ENCODE results near the gene STXBP6. TPM values are rescaled to one million over a fixed set of nuclear protein-coding genes. Genes with fewer than 3 reads are reported as not detected.

The STXBP6 gene
- total and polyA plus RNA-seq, 2 experiments from 2014 or later, result 19.7 to 29.0 TPM

- Mint-ChIP-seq H3K4me3 (no peak overlapping the region), H3K27ac (no peak overlapping the region), H3K27me3 (ENCODE audit: insufficient read depth, low read depth, poor library complexity) (no peaks in the 10 kb centered on the region), H3K36me3 (ENCODE audit: low read depth) (no peaks in the 10 kb centered on the region), H3K9me3 (no peaks in the 10 kb centered on the region), H3K4me1 (no peaks in the 10 kb centered on the region)
- H3K27ac ChIP-seq (ENCODE audit: low read depth), result no peak overlapping the region
- H3K27me3 ChIP-seq (ENCODE audit: insufficient read depth), result no peaks in the 10 kb centered on the region
- DNase-seq (ENCODE audit: low spot score) (no peak), ATAC-seq (no peak)
- no peaks in the 10 kb centered on the region for H3F3A ChIP-seq (replicated peaks; ENCODE audit: low read depth)
- H3K4me3 ChIP-seq, result no peak overlapping the region
- H2AFZ ChIP-seq, result no peak overlapping the region
- H3K36me3 ChIP-seq (ENCODE audit: insufficient read depth), result no peaks in the 10 kb centered on the region
- no peaks in the 10 kb centered on the region for H3K79me2 ChIP-seq (replicated peaks; ENCODE audit: insufficient read depth)
- no peak for TF ChIP-seq CREB1 (CRISPR knock-in tag; IDR thresholded peaks at IDR 0.05; ENCODE audit: low read depth)
- H3K4me2 ChIP-seq, result no peak overlapping the region
- H3K9me2 ChIP-seq (ENCODE audit: insufficient read depth), result peaks cover 3% of the 10 kb centered on the region; the same call in 1 of the 2 replicates
- H3K4me1 ChIP-seq (ENCODE audit: insufficient read depth), result no peaks in the 10 kb centered on the region
- no peaks in the 10 kb centered on the region for H4K20me1 ChIP-seq (replicated peaks; ENCODE audit: insufficient read depth)
These were observed 145.4 kb downstream of the STXBP6 start for GRCh38 chr14:24904533-24904932.

DNA sequence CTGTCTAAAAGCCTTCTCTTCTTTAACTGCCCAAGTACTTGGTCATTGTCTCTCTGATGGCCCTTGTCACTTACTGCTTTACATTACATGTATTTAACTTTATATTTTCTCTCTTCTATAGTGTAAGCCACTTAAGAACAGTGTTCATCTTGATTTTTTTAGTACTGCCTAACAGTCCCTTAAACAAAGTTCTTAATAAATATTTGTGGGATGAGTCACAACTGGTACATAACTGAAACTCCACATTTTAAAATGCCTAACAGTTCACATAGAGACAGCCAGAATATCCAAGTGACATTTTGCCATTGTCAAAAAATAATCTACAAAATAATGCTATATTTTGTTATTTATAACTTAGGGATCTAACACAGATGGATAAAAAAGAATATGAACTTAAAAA, 146.6 kb downstream of the STXBP6 start:
- no peak overlapping the region for H3K4me3 ChIP-seq
- peaks cover 3% of the 10 kb centered on the region; the same call in 1 of the 2 replicates for H3K9me2 ChIP-seq (ENCODE audit: insufficient read depth)
- H3K4me1 ChIP-seq (ENCODE audit: insufficient read depth), result no peaks in the 10 kb centered on the region
- no peaks in the 10 kb centered on the region for H3K36me3 ChIP-seq (ENCODE audit: insufficient read depth)
- no peaks in the 10 kb centered on the region for H4K20me1 ChIP-seq (replicated peaks; ENCODE audit: insufficient read depth)
- H3F3A ChIP-seq (replicated peaks; ENCODE audit: low read depth), result no peaks in the 10 kb centered on the region
- H3K79me2 ChIP-seq (replicated peaks; ENCODE audit: insufficient read depth), result no peaks in the 10 kb centered on the region
- no peaks in the 10 kb centered on the region for H3K4me1 Mint-ChIP-seq
- H3K9me3 Mint-ChIP-seq, result no peaks in the 10 kb centered on the region
- TF ChIP-seq REST (IDR thresholded peaks at IDR 0.05; ENCODE audit: unreplicated experiment) (no peak), EZH2 (IDR thresholded peaks at IDR 0.05; ENCODE audit: low read depth, unreplicated experiment) (no peak), STAT1 (IDR thresholded peaks at IDR 0.05; ENCODE audit: unreplicated experiment) (no peak), EZH2phosphoT487 (IDR thresholded peaks at IDR 0.05; ENCODE audit: unreplicated experiment) (no peak), ZNF114 (CRISPR knock-in tag; IDR thresholded peaks at IDR 0.05) (no peak), POLR2AphosphoS5 (IDR thresholded peaks at IDR 0.05; ENCODE audit: low read depth) (no peak), ZNF331 (CRISPR knock-in tag; IDR thresholded peaks at IDR 0.05; ENCODE audit: low read depth) (no peak), CREB1 (CRISPR knock-in tag; IDR thresholded peaks at IDR 0.05; ENCODE audit: low read depth) (no peak), NANOG (IDR thresholded peaks at IDR 0.05; ENCODE audit: borderline replicate concordance) (no peak)
- H3K27me3 ChIP-seq (ENCODE audit: insufficient read depth), result no peaks in the 10 kb centered on the region
- no peaks in the 10 kb centered on the region for H3K27me3 Mint-ChIP-seq (ENCODE audit: insufficient read depth, low read depth, poor library complexity)
- DNase-seq (ENCODE audit: low spot score) (no peak), ATAC-seq (no peak)
- no peak overlapping the region for H3K27ac ChIP-seq (ENCODE audit: low read depth)
- no peak overlapping the region for H3K4me3 Mint-ChIP-seq
- H3K4me2 ChIP-seq, result no peak overlapping the region
- H2AFZ ChIP-seq, result no peak overlapping the region
- no peaks in the 10 kb centered on the region for H3K36me3 Mint-ChIP-seq (ENCODE audit: low read depth)
- no peak overlapping the region for H3K27ac Mint-ChIP-seq

All from GM23338 (cell line).